ENCODE measurements around the gene SPACA1. TPM values are rescaled to one million over a fixed set of nuclear protein-coding genes. Genes with fewer than 3 reads are reported as not detected.

Gene SPACA1
- total RNA-seq, 1 donor from 2014 or later = not detected

Other genes starting within 250 kb of the SPACA1 start
- gene CNR1, start 118.5 kb downstream of the SPACA1 start, total RNA-seq = 265 TPM

All from temporal lobe (tissue), 1 donor.